ENCODE data around the gene MRPS5.
"Not testable (repeated sequence)": the region's sequence is repeated elsewhere in the genome, so short reads cannot be mapped to it uniquely, and the experiment has no call there.

The MRPS5 gene

GRCh38 chr2:95121407-95122196 is at the start of gene MRPS5:
TSS of gene MRPS5 (minus strand) at chr2:95121808. CDS start at chr2:95121791, 17 bp downstream.
- no peak for FAIRE-seq

GRCh38 chr2:95166065-95166763 is 44.6 kb upstream of the MRPS5 start:
- FAIRE-seq, result no peak

GRCh38 chr2:95165371-95166064 is 43.9 kb upstream of the MRPS5 start, which contains the start of gene ZNF2:
TSS of gene ZNF2 (plus strand) at chr2:95165809. CDS start at chr2:95176227, 10,418 bp downstream.
- FAIRE-seq, result no peak

GRCh38 chr2:95165030-95165370 is 43.4 kb upstream of the MRPS5 start:
- FAIRE-seq, result no peak

GRCh38 chr2:95159690-95160449 is 38.3 kb upstream of the MRPS5 start, which contains the start of gene ZNF514:
TSS of gene ZNF514 (minus strand) at chr2:95159848. CDS start at chr2:95153253, 6,595 bp downstream.
- FAIRE-seq, result no peak

- no peak for FAIRE-seq
These were observed 37.4 kb upstream of the MRPS5 start for GRCh38 chr2:95158891-95159619.

- no peak for FAIRE-seq
These were observed 36.8 kb upstream of the MRPS5 start for GRCh38 chr2:95158441-95158840.

- FAIRE-seq, result no peak
These were observed 27.9 kb upstream of the MRPS5 start for GRCh38 chr2:95149397-95149984.

GRCh38 chr2:95143838-95144237 is 22.2 kb upstream of the MRPS5 start:
- FAIRE-seq, result no peak

GRCh38 chr2:95138702-95139101 is 17.1 kb upstream of the MRPS5 start:
- FAIRE-seq, result no peak

GRCh38 chr2:95122197-95122551 is 566 bp upstream of the MRPS5 start:
- FAIRE-seq, result no peak

- FAIRE-seq, result no peak
These were observed 558 bp downstream of the MRPS5 start for GRCh38 chr2:95121093-95121406.

GRCh38 chr2:95115418-95115817 is 6.2 kb downstream of the MRPS5 start:
- FAIRE-seq, result no peak

GRCh38 chr2:95113464-95113863 is 8.1 kb downstream of the MRPS5 start:
- no peak for FAIRE-seq

GRCh38 chr2:95110395-95110794 is 11.2 kb downstream of the MRPS5 start:
- FAIRE-seq, result no peak

- no peak for FAIRE-seq
These were observed 12.3 kb downstream of the MRPS5 start for GRCh38 chr2:95109260-95109659.

GRCh38 chr2:95106081-95106480 is 15.5 kb downstream of the MRPS5 start:
- FAIRE-seq, result no peak

- no peak for FAIRE-seq
These were observed 17.0 kb downstream of the MRPS5 start for GRCh38 chr2:95104606-95105005.

GRCh38 chr2:95099910-95100309 is 21.7 kb downstream of the MRPS5 start:
- no peak for FAIRE-seq

- FAIRE-seq, result not testable (repeated sequence)
These were observed 23.3 kb downstream of the MRPS5 start for GRCh38 chr2:95098273-95098672.

GRCh38 chr2:95091885-95092555 is 29.6 kb downstream of the MRPS5 start:
- FAIRE-seq, result no peak
